Kidney (tissue), 14 donors: Measurements from ENCODE around the gene NCDN. TPM values are rescaled to one million over a fixed set of nuclear protein-coding genes. Genes with fewer than 3 reads are reported as not detected.
A peak's percentile ranks its signal among the peaks of the same experiment; 100 is the strongest.
"Not testable (repeated sequence)": the region's sequence is repeated elsewhere in the genome, so short reads cannot be mapped to it uniquely, and the experiment has no call there.

ENCODE experiments used
- DNase-seq, 5 donors: peaks; one replicate each; pipeline ENCODE4 v3.0.0-alpha.2; 2013 to 2020
- FAIRE-seq: peaks from 2 replicates; lab custom pipeline; 2012; peaks lifted over from hg19 to GRCh38; lab: Jason Lieb, UNC
- H3K27ac ChIP-seq, 2 donors: one replicate each; pipeline ENCODE4 v1.7.0; 2013; ENCODE audit warnings: low read depth in 2 of 2, low read length in 2 of 2, inconsistent platforms in 1 of 2
- H3K27me3 ChIP-seq: one replicate; pipeline ENCODE4 v1.7.1; 2013; ENCODE audit warnings: low read length, inconsistent platforms; ENCODE audit not compliant: control insufficient read depth, insufficient read depth
- H3K36me3 ChIP-seq, 3 donors: one replicate each; pipeline versions ENCODE4 v1.7.0 to v1.7.1; 2013; ENCODE audit warnings: low read length in 3 of 3, control low read depth in 1 of 3, inconsistent platforms in 1 of 3; ENCODE audit not compliant: insufficient read depth in 3 of 3, control insufficient read depth in 2 of 3
- H3K4me1 ChIP-seq, 3 donors: one replicate each; pipeline versions ENCODE4 v1.7.0 to v1.7.1; 2013; ENCODE audit warnings: low read length in 3 of 3, inconsistent platforms in 1 of 3, low read depth in 1 of 3; ENCODE audit not compliant: control insufficient read depth in 2 of 3, insufficient read depth in 2 of 3
- H3K4me3 ChIP-seq, 3 donors: one replicate each; pipeline versions ENCODE4 v1.7.0 to v1.8.1; 2013; ENCODE audit warnings: low read length in 3 of 3, control low read depth in 1 of 3, inconsistent platforms in 1 of 3
- H3K9ac ChIP-seq, 3 donors: one replicate each; pipeline versions ENCODE4 v1.7.0 to v1.7.1; 2013; ENCODE audit warnings: low read length in 3 of 3, control low read depth in 1 of 3, inconsistent platforms in 1 of 3
- H3K9me3 ChIP-seq, 3 donors: one replicate each; pipeline versions ENCODE4 v1.7.0 to v1.7.1; 2013; ENCODE audit warnings: low read length in 3 of 3, control low read depth in 1 of 3, inconsistent platforms in 1 of 3; ENCODE audit not compliant: control insufficient read depth in 2 of 3, insufficient read depth in 1 of 3
- intact Hi-C: fragments of 100-400 bp; cut with DNase I; formaldehyde crosslinking; loops from one replicate; pipeline ENCODE4 v1.11.1; 2022
- polyA plus RNA-seq: library from polyadenylated mRNA; stranded (reverse); fragments of 350-450 nt; fragmentation: Illumina TruSeq; extraction: RNeasy Lipid Tissue Mini Kit (QIAGEN cat#74804); gene quantifications from one replicate; pipeline ENCODE4 v1.2.3, GENCODE V29; 2014; ENCODE audit warnings: low read depth, low replicate concordance; ENCODE audit not compliant: insufficient read depth
- total RNA-seq: library from RNA; stranded (reverse); fragmentation: NEBNext Ultra II Directional; extraction: Animal tissue kit (Norgen Biotek cat#: 25700); gene quantifications from one replicate; pipeline ENCODE4 v1.2.1, GENCODE V29; 2021
- TF ChIP-seq, protein P1 (sequence below): IDR thresholded peaks from 3 replicates; pipeline ENCODE4 v1.5.1; 2012; ENCODE audit warnings: mild to moderate bottlenecking, moderate library complexity, borderline replicate concordance; ENCODE audit not compliant: insufficient read depth; ENCODE audit errors: extremely low read depth
- donor health status: control.
- donor health status: control.
- donor health status: control.
- donor health status: control.
- donor health status: control.
- donor health status: DM: yes; HTN: yes; CAD: no.
- donor health status: Normal renal cell carcinoma (clear cell type).

The NCDN gene
- total and polyA plus RNA-seq, 2 donors from 2014 or later: 14.3 to 22.4 TPM

DNA sequence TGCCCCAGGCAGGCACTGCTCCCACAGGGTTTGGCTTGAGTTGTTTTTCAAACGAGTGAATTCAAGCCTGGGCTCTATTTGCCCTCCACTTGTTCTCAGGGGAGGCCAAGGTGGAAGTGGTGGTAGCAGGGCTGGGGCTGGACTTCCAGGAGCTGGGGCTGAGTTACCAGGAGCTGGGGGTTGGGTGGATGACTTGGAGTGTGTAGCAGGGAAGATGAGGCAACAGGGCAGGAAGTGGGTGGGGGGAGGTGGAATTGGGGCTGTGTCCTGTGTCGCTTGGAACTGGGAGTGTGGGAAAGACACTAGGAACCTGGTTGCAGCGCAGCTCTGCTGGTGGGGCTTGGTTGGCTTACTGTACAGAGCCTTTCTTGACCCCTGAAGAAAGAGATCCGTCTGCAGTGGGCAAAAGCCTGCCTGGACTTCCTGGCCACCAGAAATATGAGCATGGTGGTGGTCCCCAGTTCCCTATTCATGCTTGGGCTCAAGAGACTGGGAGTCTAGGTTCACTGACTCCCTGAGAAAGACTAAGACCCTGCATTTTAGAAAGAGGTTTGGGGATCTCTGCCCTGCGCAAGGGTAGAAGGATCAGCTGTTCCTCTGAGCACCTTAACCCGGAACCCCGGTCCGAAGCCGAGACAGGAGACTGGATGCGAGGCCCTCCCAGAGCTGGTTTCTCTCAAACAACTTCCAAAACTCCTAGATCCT is 18.6 kb downstream of the NCDN start:
- no peak for DNase-seq
- Histone ChIP-seq H3K4me3 (no peak overlapping the region), H3K36me3 (no peaks in the 10 kb centered on the region), H3K9me3 (no peaks in the 10 kb centered on the region), H3K4me1 (peaks cover 0 to 15% (median 0%) of the 10 kb centered on the region in 3 donors), H3K9ac (no peak overlapping the region), H3K27ac (no peak overlapping the region), H3K27me3 (peaks cover 38% of the 10 kb centered on the region)
- FAIRE-seq: no peak
- intact Hi-C loops: no loop called here
- TF ChIP-seq, protein P1, sequence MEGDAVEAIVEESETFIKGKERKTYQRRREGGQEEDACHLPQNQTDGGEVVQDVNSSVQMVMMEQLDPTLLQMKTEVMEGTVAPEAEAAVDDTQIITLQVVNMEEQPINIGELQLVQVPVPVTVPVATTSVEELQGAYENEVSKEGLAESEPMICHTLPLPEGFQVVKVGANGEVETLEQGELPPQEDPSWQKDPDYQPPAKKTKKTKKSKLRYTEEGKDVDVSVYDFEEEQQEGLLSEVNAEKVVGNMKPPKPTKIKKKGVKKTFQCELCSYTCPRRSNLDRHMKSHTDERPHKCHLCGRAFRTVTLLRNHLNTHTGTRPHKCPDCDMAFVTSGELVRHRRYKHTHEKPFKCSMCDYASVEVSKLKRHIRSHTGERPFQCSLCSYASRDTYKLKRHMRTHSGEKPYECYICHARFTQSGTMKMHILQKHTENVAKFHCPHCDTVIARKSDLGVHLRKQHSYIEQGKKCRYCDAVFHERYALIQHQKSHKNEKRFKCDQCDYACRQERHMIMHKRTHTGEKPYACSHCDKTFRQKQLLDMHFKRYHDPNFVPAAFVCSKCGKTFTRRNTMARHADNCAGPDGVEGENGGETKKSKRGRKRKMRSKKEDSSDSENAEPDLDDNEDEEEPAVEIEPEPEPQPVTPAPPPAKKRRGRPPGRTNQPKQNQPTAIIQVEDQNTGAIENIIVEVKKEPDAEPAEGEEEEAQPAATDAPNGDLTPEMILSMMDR: no peak

DNA sequence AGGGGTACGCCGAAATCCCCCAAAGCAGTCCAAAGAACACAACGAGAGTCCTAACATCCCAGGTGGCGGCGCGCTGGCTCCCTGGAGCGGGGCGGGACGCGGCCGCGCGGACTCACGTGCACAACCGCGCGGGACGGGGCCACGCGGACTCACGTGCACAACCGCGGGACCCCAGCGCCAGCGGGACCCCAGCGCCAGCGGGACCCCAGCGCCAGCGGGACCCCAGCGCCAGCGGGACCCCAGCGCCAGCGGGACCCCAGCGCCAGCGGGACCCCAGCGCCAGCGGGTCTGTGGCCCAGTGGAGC is 19.1 kb downstream of the NCDN start:
- peaks cover 33% of the 10 kb centered on the region for H3K27me3 ChIP-seq
- H3K9me3 ChIP-seq, H3K9ac ChIP-seq, H3K4me3 ChIP-seq, H3K36me3 ChIP-seq, FAIRE-seq, H3K27ac ChIP-seq, intact Hi-C loops: not testable (repeated sequence)
- peak in 1 of 5 donors; percentile 22 for DNase-seq
- peaks cover 0 to 15% (median 0%) of the 10 kb centered on the region in 3 donors for H3K4me1 ChIP-seq

DNA sequence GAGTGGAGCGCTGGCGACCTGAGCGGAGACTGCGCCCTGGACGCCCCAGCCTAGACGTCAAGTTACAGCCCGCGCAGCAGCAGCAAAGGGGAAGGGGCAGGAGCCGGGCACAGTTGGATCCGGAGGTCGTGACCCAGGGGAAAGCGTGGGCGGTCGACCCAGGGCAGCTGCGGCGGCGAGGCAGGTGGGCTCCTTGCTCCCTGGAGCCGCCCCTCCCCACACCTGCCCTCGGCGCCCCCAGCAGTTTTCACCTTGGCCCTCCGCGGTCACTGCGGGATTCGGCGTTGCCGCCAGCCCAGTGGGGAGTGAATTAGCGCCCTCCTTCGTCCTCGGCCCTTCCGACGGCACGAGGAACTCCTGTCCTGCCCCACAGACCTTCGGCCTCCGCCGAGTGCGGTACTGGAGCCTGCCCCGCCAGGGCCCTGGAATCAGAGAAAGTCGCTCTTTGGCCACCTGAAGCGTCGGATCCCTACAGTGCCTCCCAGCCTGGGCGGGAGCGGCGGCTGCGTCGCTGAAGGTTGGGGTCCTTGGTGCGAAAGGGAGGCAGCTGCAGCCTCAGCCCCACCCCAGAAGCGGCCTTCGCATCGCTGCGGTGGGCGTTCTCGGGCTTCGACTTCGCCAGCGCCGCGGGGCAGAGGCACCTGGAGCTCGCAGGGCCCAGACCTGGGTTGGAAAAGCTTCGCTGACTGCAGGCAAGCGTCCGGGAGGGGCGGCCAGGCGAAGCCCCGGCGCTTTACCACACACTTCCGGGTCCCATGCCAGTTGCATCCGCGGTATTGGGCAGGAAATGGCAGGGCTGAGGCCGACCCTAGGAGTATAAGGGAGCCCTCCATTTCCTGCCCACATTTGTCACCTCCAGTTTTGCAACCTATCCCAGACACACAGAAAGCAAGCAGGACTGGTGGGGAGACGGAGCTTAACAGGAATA is 19.7 kb downstream of the NCDN start:
- H3K36me3 ChIP-seq: no peaks in the 10 kb centered on the region
- no peak overlapping the region for H3K27ac ChIP-seq
- DNase-seq (peak; percentile 50 to 81 (median 54)), FAIRE-seq (no peak)
- peaks cover 26% of the 10 kb centered on the region for H3K27me3 ChIP-seq
- peak overlapping the region; percentile 4 to 56 (median 51) for H3K4me3 ChIP-seq
- H3K9me3 ChIP-seq: no peaks in the 10 kb centered on the region
- intact Hi-C loops: no loop called here
- TF ChIP-seq, protein P1: no peak
- peaks cover 0 to 15% (median 0%) of the 10 kb centered on the region in 3 donors for H3K4me1 ChIP-seq
- peak overlapping the region in 1 of 3 donors; percentile 19 for H3K9ac ChIP-seq

DNA sequence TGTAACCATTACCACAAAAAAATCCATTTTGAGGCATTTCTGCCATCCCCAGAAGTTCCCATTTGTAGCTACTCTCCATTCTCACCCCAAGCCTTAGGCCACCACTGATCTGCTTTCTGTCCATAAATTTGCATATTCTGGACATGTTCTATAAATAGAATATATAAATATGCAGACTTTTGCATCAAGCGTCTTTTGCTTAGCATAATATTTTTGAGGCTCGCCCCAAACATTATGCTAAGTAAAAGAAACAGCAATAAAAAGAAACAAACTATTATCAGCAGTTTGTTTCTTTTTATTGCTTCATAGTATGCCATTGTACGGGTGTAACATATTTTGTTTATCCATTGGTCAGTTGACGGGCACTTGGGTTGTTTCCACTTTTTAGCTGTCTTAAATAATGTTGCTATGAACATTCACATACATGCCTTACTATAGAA is 23.4 kb downstream of the NCDN start:
- TF ChIP-seq, protein P1: no peak
- Histone ChIP-seq H3K27ac (no peak overlapping the region), H3K36me3 (no peaks in the 10 kb centered on the region), H3K4me1 (peaks cover 0 to 10% (median 0%) of the 10 kb centered on the region in 3 donors), H3K9ac (no peak overlapping the region), H3K27me3 (peaks cover 14% of the 10 kb centered on the region), H3K4me3 (no peak overlapping the region), H3K9me3 (no peaks in the 10 kb centered on the region)
- DNase-seq (no peak), FAIRE-seq (no peak)
- intact Hi-C loops: no loop called here

DNA sequence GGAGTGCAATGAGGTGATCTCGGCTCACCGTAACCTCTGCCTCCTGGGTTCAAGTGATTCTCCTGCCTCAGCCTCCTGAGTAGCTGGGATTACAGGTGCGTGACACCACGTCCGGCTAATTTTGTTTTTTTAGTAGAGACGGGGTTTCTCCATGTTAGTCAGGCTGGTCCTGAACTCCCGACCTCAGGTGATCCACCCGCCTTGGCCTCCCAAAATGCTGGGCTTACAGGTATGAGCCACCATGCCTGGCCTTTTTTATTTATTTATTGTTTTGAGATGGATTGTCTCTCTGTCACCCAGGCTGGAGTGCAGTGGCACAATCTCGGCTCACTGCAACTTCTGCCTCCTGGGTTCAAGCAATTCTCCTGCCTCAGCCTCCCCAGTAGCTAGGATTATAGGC is 24.0 kb downstream of the NCDN start:
- H3K36me3 ChIP-seq, H3K9ac ChIP-seq, H3K27ac ChIP-seq, DNase-seq, intact Hi-C loops, H3K4me1 ChIP-seq, H3K27me3 ChIP-seq, H3K9me3 ChIP-seq, FAIRE-seq, H3K4me3 ChIP-seq: not testable (repeated sequence)
